NCI-H748 (cell line): ENCODE results near the gene MEGF8.

ENCODE experiments used
- DNase-seq: peaks from one replicate; lab custom pipeline; 2025; ENCODE audit not compliant: unreplicated experiment; lab: John Stamatoyannopoulos, UW

Gene MEGF8

GRCh38 chr19:42410371-42410770, 84.9 kb downstream of the MEGF8 start:
- no peak for DNase-seq

DNA sequence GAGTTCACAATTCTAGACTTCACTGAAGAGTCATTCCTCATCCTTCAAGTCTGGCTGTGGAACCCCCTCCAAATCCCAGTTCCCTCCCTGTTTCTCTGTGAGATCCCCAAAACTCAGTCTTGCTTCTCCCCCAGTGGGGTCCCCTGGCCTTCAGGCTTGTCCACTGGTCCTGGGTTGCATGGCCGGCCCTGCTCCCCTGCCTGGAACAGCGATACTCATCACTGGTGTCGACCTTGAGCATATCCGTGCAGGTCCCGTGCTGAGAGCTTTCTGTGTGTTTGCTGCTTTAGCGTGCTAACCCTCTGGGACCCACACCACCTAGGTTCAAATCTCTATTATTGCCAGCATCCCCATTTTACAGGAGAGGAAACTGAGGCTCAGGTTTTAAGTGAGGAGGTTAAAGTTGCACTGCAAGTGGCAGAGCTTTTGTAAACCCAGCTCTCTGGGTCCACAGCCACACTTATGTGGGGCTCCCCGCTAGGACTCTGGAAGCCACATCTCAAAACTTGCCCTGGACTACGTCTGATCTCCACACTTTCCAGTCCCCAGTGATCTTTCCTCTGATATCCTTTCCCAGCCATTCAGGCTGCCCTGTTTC, 86.2 kb downstream of the MEGF8 start:
- DNase-seq, result no peak

- peak; percentile 25 for DNase-seq
Observed at GRCh38 chr19:42412227-42412626, 86.8 kb downstream of the MEGF8 start.

GRCh38 chr19:42412661-42413076, 87.2 kb downstream of the MEGF8 start:
- DNase-seq, result no peak

DNA sequence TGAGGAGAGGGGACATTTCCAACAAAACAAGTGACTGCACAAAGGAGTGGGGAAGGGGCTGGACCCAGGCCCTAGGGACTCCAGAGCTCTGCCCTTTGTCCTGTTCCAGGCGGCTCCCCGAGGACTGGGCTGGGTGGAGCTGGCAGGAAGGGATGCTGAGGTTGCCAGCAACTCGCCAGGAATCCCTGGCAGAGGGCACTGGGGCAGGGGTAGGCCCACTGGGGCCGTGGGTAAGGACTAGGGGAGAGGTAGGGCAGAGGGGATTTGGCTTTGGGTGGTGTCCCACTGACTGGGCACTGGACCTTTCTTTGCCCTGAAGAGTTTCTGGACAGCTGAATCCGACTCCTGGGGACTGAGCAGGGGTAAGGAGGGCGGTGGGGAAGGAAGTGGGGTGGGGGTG, 93.9 kb downstream of the MEGF8 start:
- DNase-seq, result no peak

- peak; percentile 30 for DNase-seq
Observed at GRCh38 chr19:42420055-42420544, 94.7 kb downstream of the MEGF8 start.

DNA sequence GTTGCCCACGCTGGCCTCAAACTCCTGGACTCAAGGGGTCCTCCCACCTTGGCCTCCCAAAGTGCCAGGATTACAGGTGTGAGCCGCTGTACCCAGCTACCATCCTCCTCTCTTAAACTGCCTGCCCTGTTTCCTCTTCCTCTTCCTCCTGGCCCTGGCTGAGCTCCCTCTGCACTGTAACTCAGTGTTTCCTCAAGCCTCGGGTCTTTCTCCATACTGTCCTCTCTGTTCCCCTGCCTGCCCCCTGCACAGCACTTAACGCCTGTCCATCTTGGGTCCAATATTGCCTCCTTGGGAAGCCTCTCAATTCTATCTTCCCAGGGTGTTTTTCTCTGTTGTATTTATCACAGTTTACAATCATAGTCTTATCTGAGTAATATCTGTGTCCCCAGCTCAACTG, 95.7 kb downstream of the MEGF8 start:
- no peak for DNase-seq

DNA sequence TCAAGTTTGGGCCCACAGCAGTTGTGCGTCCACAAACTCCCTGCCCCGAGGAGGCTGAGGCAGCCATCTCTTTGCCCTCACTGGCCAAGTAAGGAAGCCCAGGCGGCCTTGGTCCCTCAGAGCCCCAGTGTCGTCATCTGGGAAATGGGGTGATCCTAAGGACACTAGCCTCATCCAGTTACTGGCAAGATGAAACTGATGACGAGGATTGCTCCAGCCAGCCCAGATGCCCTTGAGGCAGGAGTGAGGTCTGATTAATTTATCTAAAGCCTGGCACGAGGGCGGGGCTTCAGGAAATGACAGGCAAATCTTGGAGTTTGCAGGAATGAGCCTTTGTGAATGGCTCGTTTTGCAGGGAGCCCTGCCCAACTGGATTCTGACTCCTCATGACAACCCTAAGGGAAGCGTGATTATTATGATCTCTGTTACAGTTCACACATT, 96.2 kb downstream of the MEGF8 start:
- no peak for DNase-seq

DNA sequence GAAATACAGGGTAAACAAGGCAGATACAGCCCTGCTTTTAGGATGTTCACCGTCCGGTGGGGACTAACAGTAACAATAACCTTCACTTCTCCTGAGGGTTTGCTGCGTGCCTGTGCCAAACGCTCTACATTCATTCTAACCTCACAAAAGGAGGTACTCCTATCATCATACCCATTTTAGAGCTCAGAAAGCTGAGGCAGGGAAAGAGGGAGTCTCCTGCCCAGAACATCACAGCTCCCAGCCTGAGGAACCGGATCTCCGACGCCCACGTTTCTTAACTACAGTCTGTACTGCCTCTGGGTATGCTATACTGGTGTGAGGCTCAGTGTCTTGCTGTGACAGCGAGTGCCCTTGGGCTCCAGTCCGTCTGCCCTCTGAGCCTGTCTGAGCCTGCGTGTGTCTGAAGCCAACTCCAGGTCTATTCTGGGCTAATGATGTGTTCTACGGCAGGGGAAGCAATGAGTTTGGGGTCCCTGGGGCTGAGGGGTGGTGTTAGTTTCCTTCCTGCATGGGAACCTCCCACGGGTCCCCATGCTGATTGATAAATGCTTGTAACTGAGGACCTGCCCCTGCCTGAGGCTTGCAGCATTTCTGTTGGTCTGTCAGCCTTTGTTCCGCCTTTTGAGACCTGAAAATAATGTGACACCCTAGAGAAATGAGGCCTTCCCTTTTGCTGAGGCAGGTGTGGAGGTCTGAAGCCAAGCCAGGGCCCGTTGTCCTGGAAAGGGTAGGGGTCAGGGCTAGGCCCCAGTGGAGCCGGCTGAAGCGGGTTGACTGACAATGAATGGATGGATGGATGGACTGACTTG, 96.9 kb downstream of the MEGF8 start:
- no peak for DNase-seq

DNA sequence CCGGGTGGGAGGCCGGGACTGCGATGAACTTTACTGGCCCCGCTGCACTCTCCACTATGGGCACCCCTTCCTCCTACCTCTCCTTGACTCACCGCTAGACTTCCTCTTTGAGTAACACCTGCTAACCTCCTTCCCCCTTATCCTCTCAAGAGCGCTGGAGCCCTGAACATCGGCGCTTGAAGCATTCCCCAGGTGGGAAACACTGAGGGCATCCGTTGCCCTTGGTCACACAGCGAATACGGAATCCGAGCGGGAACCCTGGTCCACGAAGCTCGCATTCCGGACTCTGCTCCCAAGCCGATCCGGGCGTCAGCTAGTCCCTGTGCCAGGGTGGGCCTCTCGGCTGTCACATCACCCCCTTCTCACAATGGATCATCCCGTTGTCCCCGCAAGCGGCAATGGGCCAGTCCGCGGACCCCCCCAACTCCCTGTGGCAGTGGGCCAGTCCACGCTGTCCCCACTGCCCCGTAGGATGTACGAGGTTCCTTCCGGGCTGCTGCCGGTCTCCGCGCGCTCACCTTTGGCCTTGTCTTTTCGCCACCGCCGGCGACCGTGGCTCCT, 97.5 kb downstream of the MEGF8 start:
- peak; percentile 81 for DNase-seq

DNA sequence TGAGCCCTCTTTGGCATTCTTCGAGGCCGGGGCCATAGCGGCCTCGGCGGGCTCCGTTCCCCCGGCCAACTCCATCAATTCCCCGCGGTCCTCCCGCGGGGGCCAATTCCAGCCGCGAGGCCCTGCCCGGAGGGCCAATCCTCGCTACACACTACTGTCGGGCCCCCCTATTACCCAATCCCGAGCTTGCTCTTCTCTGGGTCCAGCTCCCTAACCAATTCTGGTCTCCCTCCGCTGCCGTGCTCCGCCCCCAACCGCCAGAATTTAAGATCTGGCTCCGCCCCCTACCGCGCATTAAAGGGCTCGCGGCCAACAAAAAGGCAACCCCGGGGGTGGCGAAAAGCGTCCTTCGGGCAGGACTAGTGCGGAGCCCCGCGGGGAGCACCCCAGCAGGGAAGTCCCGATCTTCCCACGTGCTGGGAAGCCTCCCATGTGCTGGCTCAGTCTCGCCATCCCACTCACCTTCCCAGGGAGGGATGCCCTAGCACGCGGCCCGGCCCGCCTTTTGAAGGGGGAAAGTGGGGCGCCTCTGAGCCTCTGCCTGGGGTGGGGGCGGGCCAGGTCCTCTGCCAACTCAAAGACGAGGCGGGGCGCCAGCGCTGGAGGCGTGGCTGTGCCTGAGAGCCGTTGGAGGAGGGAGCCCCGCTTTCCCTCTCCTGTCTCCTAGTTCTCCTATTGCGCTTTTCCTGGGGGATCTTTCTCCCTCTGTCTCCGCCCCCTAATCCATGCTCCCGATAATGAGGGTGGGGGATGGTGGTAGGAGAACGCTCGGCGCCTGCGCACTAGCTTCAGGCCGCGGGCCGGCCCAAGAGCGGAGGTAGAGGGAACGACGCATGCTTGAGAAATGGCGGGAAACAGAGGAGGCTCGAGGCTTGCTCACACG, 98.3 kb downstream of the MEGF8 start:
- DNase-seq, result peak; percentile 97

DNA sequence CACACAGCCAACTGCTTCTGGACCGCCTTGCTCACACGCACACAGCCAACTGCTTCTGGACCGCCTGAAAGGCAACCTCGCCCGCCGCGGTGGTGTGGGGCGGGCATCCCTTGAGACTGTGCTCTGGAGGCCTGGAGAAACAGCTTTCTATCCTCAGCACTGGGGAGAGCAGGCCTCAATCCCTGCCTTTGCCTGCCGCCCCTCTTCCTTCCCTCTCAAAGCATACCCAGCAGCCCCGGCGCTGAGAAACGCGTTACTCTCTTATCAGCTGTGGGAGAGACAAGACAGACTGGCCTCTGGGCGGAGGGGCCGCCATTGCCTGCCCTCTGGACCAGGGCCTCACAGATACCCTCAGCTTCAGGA, 98.9 kb downstream of the MEGF8 start:
- no peak for DNase-seq

- DNase-seq, result no peak
Observed at GRCh38 chr19:42424712-42425131, 99.3 kb downstream of the MEGF8 start.

DNA sequence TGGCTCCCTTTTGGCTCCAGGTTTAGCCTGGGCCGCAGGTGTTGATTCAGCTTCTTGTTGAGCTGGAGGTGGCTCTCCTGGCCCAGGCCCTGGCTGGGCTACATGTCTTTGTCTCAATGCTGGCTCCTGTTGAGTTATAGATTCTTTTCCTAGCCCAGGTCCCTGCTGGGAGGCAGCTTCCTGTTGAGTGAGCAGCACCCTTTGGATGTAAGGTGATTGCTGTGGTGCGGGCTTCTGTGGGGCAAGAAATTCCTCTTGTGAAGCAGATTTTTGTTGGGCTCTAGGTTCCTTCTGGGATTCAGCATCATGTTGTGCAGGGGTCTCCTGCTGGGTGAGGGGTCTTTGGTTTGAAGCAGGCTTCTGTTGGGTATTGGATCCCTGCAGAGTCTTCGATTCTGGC, 101.2 kb downstream of the MEGF8 start:
- DNase-seq, result no peak

DNA sequence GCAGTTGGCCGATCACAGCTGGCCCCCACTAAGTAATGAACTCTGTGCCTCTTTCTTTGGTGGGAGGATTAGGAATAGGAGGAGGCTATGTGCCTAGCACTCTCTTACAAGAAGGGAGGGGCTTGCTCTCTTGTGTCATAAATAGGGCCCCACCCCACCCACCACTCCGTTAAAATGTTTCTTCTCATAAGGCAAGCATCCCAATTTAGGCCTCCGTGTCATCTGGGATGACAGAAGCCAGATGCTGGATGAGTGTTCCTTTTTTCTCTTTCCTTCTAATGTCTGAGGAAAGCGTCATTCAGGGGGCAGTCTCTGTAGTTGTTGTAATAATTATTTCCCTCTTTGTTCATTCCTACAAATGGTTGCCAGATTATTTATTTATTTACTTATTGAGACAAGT, 101.9 kb downstream of the MEGF8 start, which contains the start of gene LIPE:
TSS of gene LIPE (minus strand) at position 76 of the 400 bp plus-strand sequence. CDS start 239 bp downstream, outside the sequence.
- no peak for DNase-seq
